Rectal smooth muscle tissue (tissue), 1 donor: ENCODE measurements around the gene STARD7.
"Not testable (repeated sequence)": the region's sequence is repeated elsewhere in the genome, so short reads cannot be mapped to it uniquely, and the experiment has no call there.

Source experiments
- H3K27ac ChIP-seq: one replicate; pipeline ENCODE4 v1.7.0; 2013; ENCODE audit warnings: low read depth, low read length, inconsistent platforms
- H3K27me3 ChIP-seq: one replicate; pipeline ENCODE4 v1.7.0; 2013; ENCODE audit warnings: low read length; ENCODE audit not compliant: control insufficient read depth, insufficient read depth
- H3K36me3 ChIP-seq: one replicate; pipeline ENCODE4 v1.7.0; 2013; ENCODE audit warnings: low read length; ENCODE audit not compliant: control insufficient read depth, insufficient read depth
- H3K4me1 ChIP-seq: one replicate; pipeline ENCODE4 v1.7.0; 2013; ENCODE audit warnings: low read length; ENCODE audit not compliant: control insufficient read depth, insufficient read depth
- H3K4me3 ChIP-seq: one replicate; pipeline ENCODE4 v1.7.0; 2013; ENCODE audit warnings: low read length
- H3K9ac ChIP-seq: one replicate; pipeline ENCODE4 v1.7.0; 2013; ENCODE audit warnings: low read length

STARD7 gene

GRCh38 chr2:96146153-96146880 is 62.3 kb downstream of the STARD7 start:
- no peaks in the 10 kb centered on the region for H3K36me3 ChIP-seq
- H3K4me1 ChIP-seq: no peaks in the 10 kb centered on the region
- no peak overlapping the region for H3K4me3 ChIP-seq
- H3K27me3 ChIP-seq: no peaks in the 10 kb centered on the region
- no peak overlapping the region for H3K9ac ChIP-seq
- no peak overlapping the region for H3K27ac ChIP-seq

GRCh38 chr2:96145848-96146152 is 62.8 kb downstream of the STARD7 start:
- no peaks in the 10 kb centered on the region for H3K27me3 ChIP-seq
- no peak overlapping the region for H3K9ac ChIP-seq
- no peaks in the 10 kb centered on the region for H3K4me1 ChIP-seq
- peak overlapping the region; percentile 54 for H3K4me3 ChIP-seq
- H3K27ac ChIP-seq: no peak overlapping the region
- no peaks in the 10 kb centered on the region for H3K36me3 ChIP-seq

- Histone ChIP-seq H3K36me3 (no peaks in the 10 kb centered on the region), H3K9ac (no peak within 1 kb of the TSS), H3K4me1 (no peaks in the 10 kb centered on the region), H3K4me3 (peak within 1 kb of the TSS; percentile 63), H3K27ac (no peak within 1 kb of the TSS), H3K27me3 (no peaks in the 10 kb centered on the region)
Measured at GRCh38 chr2:96145036-96145847, 63.4 kb downstream of the STARD7 start, which contains the start of gene DUSP2. Gene DUSP2, minus strand, starts transcription at chr2:96145440. Its CDS starts 86 bp downstream, at chr2:96145354.

DNA sequence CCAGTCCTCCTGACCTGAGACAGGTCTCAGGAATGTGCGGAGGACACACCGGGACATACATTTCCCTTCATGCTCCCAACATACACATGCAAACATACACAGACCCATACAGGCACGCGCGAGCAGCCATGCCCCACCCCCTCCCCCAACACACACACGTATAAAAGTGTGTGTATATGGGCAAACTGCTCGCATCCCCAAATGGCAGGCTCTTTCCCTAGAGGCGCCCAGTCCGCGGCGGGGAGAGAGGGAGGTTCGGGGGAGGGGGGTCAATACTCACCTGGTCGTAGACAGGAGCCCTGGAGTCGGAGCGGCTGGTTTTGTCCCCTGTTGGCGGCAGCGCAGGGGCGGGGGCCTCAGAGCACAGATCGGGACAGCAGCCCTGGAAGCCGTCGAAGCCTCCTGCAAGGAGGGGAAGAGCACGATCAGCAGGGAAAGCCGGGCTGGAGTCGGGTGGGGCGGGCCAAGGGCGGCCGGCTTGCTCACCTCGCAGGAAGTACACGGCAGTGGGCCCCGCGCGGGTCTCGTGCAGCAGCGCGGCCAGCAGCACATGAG is 64.1 kb downstream of the STARD7 start:
- Histone ChIP-seq H3K9ac (no peak overlapping the region), H3K36me3 (no peaks in the 10 kb centered on the region), H3K4me1 (no peaks in the 10 kb centered on the region), H3K27ac (no peak overlapping the region), H3K4me3 (peak overlapping the region; percentile 63), H3K27me3 (no peaks in the 10 kb centered on the region)

GRCh38 chr2:96143848-96144480 is 64.7 kb downstream of the STARD7 start:
- no peaks in the 10 kb centered on the region for H3K27me3 ChIP-seq
- peak overlapping the region; percentile 63 for H3K4me3 ChIP-seq
- no peaks in the 10 kb centered on the region for H3K36me3 ChIP-seq
- no peak overlapping the region for H3K27ac ChIP-seq
- H3K9ac ChIP-seq: no peak overlapping the region
- no peaks in the 10 kb centered on the region for H3K4me1 ChIP-seq

- Histone ChIP-seq H3K27me3 (no peaks in the 10 kb centered on the region), H3K9ac (no peak overlapping the region), H3K27ac (no peak overlapping the region), H3K4me3 (peak overlapping the region; percentile 63), H3K36me3 (no peaks in the 10 kb centered on the region), H3K4me1 (no peaks in the 10 kb centered on the region)
Measured at GRCh38 chr2:96143231-96143847, 65.3 kb downstream of the STARD7 start.

GRCh38 chr2:96142217-96143113 is 66.2 kb downstream of the STARD7 start:
- Histone ChIP-seq H3K27ac (no peak overlapping the region), H3K4me3 (no peak overlapping the region), H3K4me1 (no peaks in the 10 kb centered on the region), H3K27me3 (no peaks in the 10 kb centered on the region), H3K36me3 (no peaks in the 10 kb centered on the region), H3K9ac (no peak overlapping the region)

- not testable (repeated sequence) for H3K36me3 ChIP-seq, H3K4me1 ChIP-seq, H3K4me3 ChIP-seq, H3K9ac ChIP-seq, H3K27ac ChIP-seq, H3K27me3 ChIP-seq
Measured at GRCh38 chr2:96141624-96141967, 67.0 kb downstream of the STARD7 start.

- Histone ChIP-seq H3K36me3 (no peaks in the 10 kb centered on the region), H3K9ac (no peak overlapping the region), H3K27me3 (no peaks in the 10 kb centered on the region), H3K4me3 (no peak overlapping the region), H3K4me1 (no peaks in the 10 kb centered on the region), H3K27ac (no peak overlapping the region)
Measured at GRCh38 chr2:96140941-96141623, 67.5 kb downstream of the STARD7 start.

GRCh38 chr2:96139181-96139758 is 69.4 kb downstream of the STARD7 start:
- no peak overlapping the region for H3K27ac ChIP-seq
- H3K4me1 ChIP-seq: no peaks in the 10 kb centered on the region
- no peak overlapping the region for H3K4me3 ChIP-seq
- no peaks in the 10 kb centered on the region for H3K36me3 ChIP-seq
- H3K9ac ChIP-seq: no peak overlapping the region
- peaks cover 3% of the 10 kb centered on the region for H3K27me3 ChIP-seq
